ENCODE data around the gene KLK2. TPM values are rescaled to one million over a fixed set of nuclear protein-coding genes. Genes with fewer than 3 reads are reported as not detected.

The KLK2 gene
- polyA plus RNA-seq, 1 experiment: not detected

GRCh38 chr19:50842130-50842529, 31.1 kb upstream of the KLK2 start:
- no peak for DNase-seq (ENCODE audit: low read depth)
- no peaks in the 10 kb centered on the region for H3K27me3 ChIP-seq (ENCODE audit: control insufficient read depth, insufficient read depth, low read length)
- CTCF ChIA-PET: no interaction called here
- TF ChIP-seq, protein P1, sequence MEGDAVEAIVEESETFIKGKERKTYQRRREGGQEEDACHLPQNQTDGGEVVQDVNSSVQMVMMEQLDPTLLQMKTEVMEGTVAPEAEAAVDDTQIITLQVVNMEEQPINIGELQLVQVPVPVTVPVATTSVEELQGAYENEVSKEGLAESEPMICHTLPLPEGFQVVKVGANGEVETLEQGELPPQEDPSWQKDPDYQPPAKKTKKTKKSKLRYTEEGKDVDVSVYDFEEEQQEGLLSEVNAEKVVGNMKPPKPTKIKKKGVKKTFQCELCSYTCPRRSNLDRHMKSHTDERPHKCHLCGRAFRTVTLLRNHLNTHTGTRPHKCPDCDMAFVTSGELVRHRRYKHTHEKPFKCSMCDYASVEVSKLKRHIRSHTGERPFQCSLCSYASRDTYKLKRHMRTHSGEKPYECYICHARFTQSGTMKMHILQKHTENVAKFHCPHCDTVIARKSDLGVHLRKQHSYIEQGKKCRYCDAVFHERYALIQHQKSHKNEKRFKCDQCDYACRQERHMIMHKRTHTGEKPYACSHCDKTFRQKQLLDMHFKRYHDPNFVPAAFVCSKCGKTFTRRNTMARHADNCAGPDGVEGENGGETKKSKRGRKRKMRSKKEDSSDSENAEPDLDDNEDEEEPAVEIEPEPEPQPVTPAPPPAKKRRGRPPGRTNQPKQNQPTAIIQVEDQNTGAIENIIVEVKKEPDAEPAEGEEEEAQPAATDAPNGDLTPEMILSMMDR (IDR thresholded peaks at IDR 0.05; ENCODE audit: insufficient read depth, low read depth, low read length): no peak
- H3K36me3 ChIP-seq (ENCODE audit: control insufficient read depth, insufficient read depth, low read length): no peaks in the 10 kb centered on the region
- H3K4me3 ChIP-seq (ENCODE audit: low read depth, low read length): no peak overlapping the region
- POLR2A ChIA-PET: no interaction called here

DNA sequence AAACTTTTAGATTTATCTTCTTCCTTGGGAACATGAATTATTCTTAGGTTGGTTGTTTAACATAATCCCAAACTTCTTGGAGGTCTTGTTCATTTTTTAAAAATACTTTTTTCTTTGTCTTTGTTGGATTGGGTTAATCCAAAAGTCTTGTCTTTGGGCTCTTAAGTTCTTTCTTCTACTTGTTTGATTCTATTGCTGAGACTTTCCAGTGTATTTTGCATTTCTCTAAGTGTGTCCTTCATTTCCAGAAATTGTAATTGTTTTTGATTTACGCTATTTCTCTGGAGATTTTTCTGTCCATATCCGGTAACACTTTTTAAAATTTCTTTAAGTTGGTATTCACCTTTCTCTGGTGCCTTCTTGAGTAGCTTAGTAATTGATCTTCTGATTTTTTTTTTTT, 30.0 kb upstream of the KLK2 start:
- no peak for DNase-seq (ENCODE audit: low read depth)
- POLR2A ChIA-PET: no interaction called here
- Histone ChIP-seq H3K4me3 (ENCODE audit: low read depth, low read length) (no peak overlapping the region), H3K36me3 (ENCODE audit: control insufficient read depth, insufficient read depth, low read length) (no peaks in the 10 kb centered on the region), H3K27me3 (ENCODE audit: control insufficient read depth, insufficient read depth, low read length) (no peaks in the 10 kb centered on the region)
- CTCF ChIA-PET: no interaction called here
- TF ChIP-seq, protein P1 (IDR thresholded peaks at IDR 0.05; ENCODE audit: insufficient read depth, low read depth, low read length): no peak

- TF ChIP-seq, protein P1 (IDR thresholded peaks at IDR 0.05; ENCODE audit: insufficient read depth, low read depth, low read length): no peak
- no peak overlapping the region for H3K4me3 ChIP-seq (ENCODE audit: low read depth, low read length)
- CTCF ChIA-PET: interaction anchor here (0.9 kb wide), 1 partner anchor 9 kb away, joined by 5 read pairs; no protein-coding TSS in a partner anchor
- no peak for DNase-seq (ENCODE audit: low read depth)
- POLR2A ChIA-PET: no interaction called here
- no peaks in the 10 kb centered on the region for H3K36me3 ChIP-seq (ENCODE audit: control insufficient read depth, insufficient read depth, low read length)
- H3K27me3 ChIP-seq (ENCODE audit: control insufficient read depth, insufficient read depth, low read length): no peaks in the 10 kb centered on the region
These were observed 29.5 kb upstream of the KLK2 start for GRCh38 chr19:50843701-50844221.

- TF ChIP-seq, protein P1 (IDR thresholded peaks at IDR 0.05; ENCODE audit: insufficient read depth, low read depth, low read length): no peak
- Histone ChIP-seq H3K36me3 (ENCODE audit: control insufficient read depth, insufficient read depth, low read length) (no peaks in the 10 kb centered on the region), H3K4me3 (ENCODE audit: low read depth, low read length) (no peak overlapping the region), H3K27me3 (ENCODE audit: control insufficient read depth, insufficient read depth, low read length) (no peaks in the 10 kb centered on the region)
- ChIA-PET CTCF (interaction anchor here (0.9 kb wide), 1 partner anchor 9 kb away, joined by 5 read pairs; no protein-coding TSS in a partner anchor), POLR2A (no interaction called here)
- no peak for DNase-seq (ENCODE audit: low read depth)
These were observed 28.8 kb upstream of the KLK2 start for GRCh38 chr19:50844296-50844935.

GRCh38 chr19:50850738-50851137, 22.5 kb upstream of the KLK2 start:
- CTCF ChIA-PET: no interaction called here
- Histone ChIP-seq H3K27me3 (ENCODE audit: control insufficient read depth, insufficient read depth, low read length) (no peaks in the 10 kb centered on the region), H3K36me3 (ENCODE audit: control insufficient read depth, insufficient read depth, low read length) (no peaks in the 10 kb centered on the region), H3K4me3 (ENCODE audit: low read depth, low read length) (no peak overlapping the region)
- TF ChIP-seq, protein P1 (IDR thresholded peaks at IDR 0.05; ENCODE audit: insufficient read depth, low read depth, low read length): no peak
- POLR2A ChIA-PET: no interaction called here
- DNase-seq (ENCODE audit: low read depth): no peak
